Mammary epithelial cell (primary cell): ENCODE data around the gene PARP12.

Experiments used
- CTCF ChIP-seq, 2 donors: IDR thresholded peaks in 1 of 2; conservative IDR thresholded peaks in 1 of 2; 2 replicates each; pipeline ENCODE4 v1.5.1; 2011 to 2012; ENCODE audit warnings: inconsistent platforms in 2 of 2, low read length in 2 of 2, mild to moderate bottlenecking in 2 of 2, control low read depth in 1 of 2, low read depth in 1 of 2; ENCODE audit not compliant: insufficient read depth in 1 of 2; ENCODE audit errors: extremely low read depth in 1 of 2
- EZH2 ChIP-seq: IDR thresholded peaks from 2 replicates; pipeline ENCODE4 v1.6.1; 2012; ENCODE audit warnings: low read length, inconsistent platforms, borderline replicate concordance

DNA sequence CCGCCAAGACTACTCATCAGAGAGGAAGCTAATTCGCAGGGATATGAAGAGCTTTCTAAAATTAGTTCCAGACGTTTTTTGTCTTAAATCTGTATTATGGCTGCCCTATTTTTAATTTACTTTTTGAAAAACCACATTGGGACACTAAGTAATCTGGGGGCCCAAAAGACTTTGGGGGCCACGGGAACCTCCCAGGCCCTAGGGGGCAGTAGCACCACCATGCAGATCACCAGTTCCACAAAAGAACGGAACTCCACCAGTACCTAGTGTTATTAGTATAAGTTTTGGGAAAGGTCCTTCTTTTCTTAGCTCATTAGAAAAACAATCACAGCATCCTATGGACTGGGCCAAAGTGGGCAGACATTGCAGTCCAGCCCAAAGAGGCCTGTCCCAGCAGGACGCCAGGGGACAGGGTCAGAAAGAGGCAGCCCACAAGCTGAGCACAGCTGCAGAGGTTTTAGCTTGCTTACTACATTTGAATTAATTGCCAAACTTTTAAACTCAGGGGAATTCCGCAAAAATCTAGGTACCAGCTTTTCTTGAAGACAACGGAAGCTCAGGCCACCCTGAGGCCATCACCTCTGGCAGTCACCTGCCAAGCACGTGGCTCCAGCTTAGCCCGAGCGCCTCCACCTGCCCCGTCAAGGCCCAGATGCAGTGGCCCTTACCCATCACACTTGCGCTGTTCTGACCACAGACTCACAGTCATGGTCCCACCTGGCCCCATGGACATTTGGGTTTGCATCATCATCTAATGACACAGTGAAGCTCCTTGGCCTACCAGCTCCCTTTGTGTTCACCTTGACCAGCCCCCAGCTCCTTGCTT, 74.8 kb downstream of the PARP12 start:
- no peak for TF ChIP-seq EZH2
- no peak for TF ChIP-seq CTCF (conservative IDR thresholded peaks at IDR 0.05 in 1 of 2, IDR thresholded peaks at IDR 0.05 in 1 of 2; ENCODE audit: extremely low read depth in 1 of 2, insufficient read depth in 1 of 2, low read depth in 1 of 2, low read length in 2 of 2)
